Measurements from ENCODE around the gene PDE4D.
"Not testable (repeated sequence)": the region's sequence is repeated elsewhere in the genome, so short reads cannot be mapped to it uniquely, and the experiment has no call there.

The PDE4D gene

GRCh38 chr5:59789894-59790293 lies 103.6 kb downstream of the PDE4D start:
- no peak for TF ChIP-seq CTCF (conservative IDR thresholded peaks at IDR 0.05; ENCODE audit: control insufficient read depth, insufficient read depth, low read depth, low read length)
- no peak overlapping the region for H3K4me3 ChIP-seq (ENCODE audit: control insufficient read depth, low read depth, low read length)
- no peak for DNase-seq (ENCODE audit: low read depth)

- TF ChIP-seq CTCF (conservative IDR thresholded peaks at IDR 0.05; ENCODE audit: control insufficient read depth, insufficient read depth, low read depth, low read length): no peak
- peak; percentile 59 for DNase-seq (ENCODE audit: low read depth)
- no peak overlapping the region for H3K4me3 ChIP-seq (ENCODE audit: control insufficient read depth, low read depth, low read length)
Observed at GRCh38 chr5:59789197-59789596, 104.3 kb downstream of the PDE4D start.

GRCh38 chr5:59786334-59786805 lies 107.2 kb downstream of the PDE4D start:
- DNase-seq (ENCODE audit: low read depth): peak; percentile 83
- TF ChIP-seq CTCF (conservative IDR thresholded peaks at IDR 0.05; ENCODE audit: control insufficient read depth, insufficient read depth, low read depth, low read length): no peak
- H3K4me3 ChIP-seq (ENCODE audit: control insufficient read depth, low read depth, low read length): no peak overlapping the region

- no peak for DNase-seq (ENCODE audit: low read depth)
- H3K4me3 ChIP-seq (ENCODE audit: control insufficient read depth, low read depth, low read length): no peak overlapping the region
- TF ChIP-seq CTCF (conservative IDR thresholded peaks at IDR 0.05; ENCODE audit: control insufficient read depth, insufficient read depth, low read depth, low read length): no peak
Observed at GRCh38 chr5:59785676-59786333, 107.7 kb downstream of the PDE4D start.

- H3K4me3 ChIP-seq (ENCODE audit: control insufficient read depth, low read depth, low read length); DNase-seq (ENCODE audit: low read depth): not testable (repeated sequence)
Observed at GRCh38 chr5:59784708-59785107, 108.8 kb downstream of the PDE4D start.

GRCh38 chr5:59783264-59783663 lies 110.3 kb downstream of the PDE4D start:
- H3K4me3 ChIP-seq (ENCODE audit: control insufficient read depth, low read depth, low read length): no peak overlapping the region
- TF ChIP-seq CTCF (conservative IDR thresholded peaks at IDR 0.05; ENCODE audit: control insufficient read depth, insufficient read depth, low read depth, low read length): no peak
- DNase-seq (ENCODE audit: low read depth): no peak

GRCh38 chr5:59782856-59783255 lies 110.7 kb downstream of the PDE4D start:
- no peak for TF ChIP-seq CTCF (conservative IDR thresholded peaks at IDR 0.05; ENCODE audit: control insufficient read depth, insufficient read depth, low read depth, low read length)
- no peak for DNase-seq (ENCODE audit: low read depth)
- H3K4me3 ChIP-seq (ENCODE audit: control insufficient read depth, low read depth, low read length): no peak overlapping the region
